OCI-M2 (cell line): ENCODE data around the gene E4F1.

ENCODE experiments used
- DNase-seq: peaks from one replicate; lab custom pipeline; 2025; ENCODE audit not compliant: unreplicated experiment; lab: John Stamatoyannopoulos, UW

The E4F1 gene

DNA sequence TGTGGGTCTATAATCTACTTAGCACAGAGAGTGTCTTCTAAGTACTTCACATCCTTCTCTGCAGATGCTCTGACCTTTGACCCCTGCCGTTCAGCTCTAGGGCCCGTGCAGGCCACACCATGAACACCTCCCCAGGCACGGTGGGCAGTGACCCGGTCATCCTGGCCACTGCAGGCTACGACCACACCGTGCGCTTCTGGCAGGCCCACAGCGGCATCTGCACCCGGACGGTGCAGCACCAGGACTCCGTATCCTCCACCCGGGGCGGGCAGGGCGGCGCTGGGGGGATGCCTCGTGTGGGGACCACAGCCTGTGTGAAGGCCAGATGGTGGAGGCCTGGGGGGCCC lies 17.5 kb upstream of the E4F1 start:
- DNase-seq, result no peak

GRCh38 chr16:2206420-2206779 lies 17.0 kb upstream of the E4F1 start:
- DNase-seq, result no peak

DNA sequence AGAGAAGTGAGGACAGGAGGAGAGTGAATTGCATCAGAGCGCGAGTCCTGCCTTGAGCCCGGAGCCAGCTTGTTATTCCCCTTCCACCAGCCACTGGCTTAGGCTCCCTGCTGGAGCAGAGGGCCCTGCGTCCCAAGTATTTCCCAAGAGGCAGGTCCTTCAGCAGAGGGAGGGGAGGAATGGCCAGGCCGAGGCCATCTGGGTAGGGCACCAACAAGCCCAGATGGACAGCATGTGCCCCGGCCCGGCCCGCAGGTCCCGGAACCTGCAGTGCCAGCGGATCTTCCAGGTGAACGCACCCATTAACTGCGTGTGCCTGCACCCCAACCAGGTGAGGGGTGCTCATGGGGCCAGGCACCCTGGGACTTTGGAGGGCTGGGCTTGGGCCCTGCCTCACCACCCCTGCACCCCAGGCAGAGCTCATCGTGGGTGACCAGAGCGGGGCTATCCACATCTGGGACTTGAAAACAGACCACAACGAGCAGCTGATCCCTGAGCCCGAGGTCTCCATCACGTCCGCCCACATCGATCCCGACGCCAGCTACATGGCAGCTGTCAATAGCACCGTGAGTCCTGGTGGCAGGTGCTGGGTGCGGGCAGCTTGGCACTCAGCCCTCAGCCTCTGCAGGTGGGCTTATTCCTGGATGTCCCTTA lies 16.5 kb upstream of the E4F1 start:
- no peak for DNase-seq

- no peak for DNase-seq
Measured at GRCh38 chr16:2207872-2208271, 15.5 kb upstream of the E4F1 start.

- no peak for DNase-seq
Measured at GRCh38 chr16:2208308-2208707, 15.1 kb upstream of the E4F1 start.

GRCh38 chr16:2208772-2209171 lies 14.6 kb upstream of the E4F1 start:
- no peak for DNase-seq

DNA sequence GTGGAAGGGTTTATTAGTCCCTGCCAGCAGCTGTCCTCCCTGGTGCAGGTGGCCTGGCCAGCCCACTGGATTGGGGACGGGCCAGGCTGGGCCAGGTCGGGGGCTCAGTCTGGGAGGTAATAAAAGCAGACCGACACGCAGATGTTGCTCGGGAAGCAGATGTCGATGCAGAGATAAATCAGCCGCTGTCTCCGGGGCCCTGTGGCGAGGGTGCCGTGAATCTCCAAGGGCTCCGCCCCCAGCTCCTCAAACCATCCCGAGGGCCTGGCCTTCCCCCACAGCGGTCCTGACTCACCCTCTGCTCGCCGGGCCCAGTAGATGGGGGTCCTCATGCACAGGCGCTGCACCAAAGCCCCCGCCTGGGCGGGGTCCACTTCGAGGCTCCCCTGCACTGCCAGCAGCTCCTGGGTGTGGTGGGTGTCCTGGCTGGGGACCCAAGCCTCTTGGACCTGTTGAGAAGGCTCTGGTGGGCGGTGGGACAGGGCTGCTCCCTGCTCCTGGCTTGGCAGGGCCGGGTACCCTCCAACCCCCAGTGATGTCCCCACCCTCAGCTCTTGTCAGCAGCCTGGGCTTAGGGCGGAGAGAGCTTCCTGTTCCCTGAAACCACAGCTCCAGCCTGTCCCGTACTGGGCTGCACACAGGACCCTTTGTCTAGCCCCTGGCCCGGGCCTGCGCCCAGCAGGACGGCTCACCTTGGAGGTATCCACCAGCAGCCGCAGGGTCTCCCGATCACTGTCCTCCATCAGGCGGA lies 14.0 kb upstream of the E4F1 start:
- no peak for DNase-seq

DNA sequence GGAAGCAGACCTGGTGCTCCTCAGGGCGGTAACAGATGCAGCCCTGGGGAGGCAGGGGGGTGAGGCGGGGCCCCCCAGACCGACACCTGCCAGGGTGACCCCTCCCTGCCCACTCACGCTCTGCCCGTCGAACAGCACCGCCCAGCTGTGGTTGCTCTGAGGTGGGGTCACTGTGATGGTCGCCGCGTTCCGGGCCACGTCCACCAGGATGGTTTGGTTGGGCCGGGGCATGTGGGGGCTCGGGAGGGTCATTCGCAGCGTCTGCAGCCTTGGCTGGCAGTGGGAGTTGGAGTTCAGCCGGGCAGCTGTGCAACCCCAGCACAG lies 13.4 kb upstream of the E4F1 start:
- no peak for DNase-seq

GRCh38 chr16:2210386-2211365 lies 12.7 kb upstream of the E4F1 start, which contains the start of gene BRICD5:
Gene BRICD5 (minus strand): TSS chr16:2210863. CDS start chr16:2210833, 30 bp downstream.
- DNase-seq, result no peak

- DNase-seq, result no peak
Measured at GRCh38 chr16:2211923-2212347, 11.5 kb upstream of the E4F1 start.

DNA sequence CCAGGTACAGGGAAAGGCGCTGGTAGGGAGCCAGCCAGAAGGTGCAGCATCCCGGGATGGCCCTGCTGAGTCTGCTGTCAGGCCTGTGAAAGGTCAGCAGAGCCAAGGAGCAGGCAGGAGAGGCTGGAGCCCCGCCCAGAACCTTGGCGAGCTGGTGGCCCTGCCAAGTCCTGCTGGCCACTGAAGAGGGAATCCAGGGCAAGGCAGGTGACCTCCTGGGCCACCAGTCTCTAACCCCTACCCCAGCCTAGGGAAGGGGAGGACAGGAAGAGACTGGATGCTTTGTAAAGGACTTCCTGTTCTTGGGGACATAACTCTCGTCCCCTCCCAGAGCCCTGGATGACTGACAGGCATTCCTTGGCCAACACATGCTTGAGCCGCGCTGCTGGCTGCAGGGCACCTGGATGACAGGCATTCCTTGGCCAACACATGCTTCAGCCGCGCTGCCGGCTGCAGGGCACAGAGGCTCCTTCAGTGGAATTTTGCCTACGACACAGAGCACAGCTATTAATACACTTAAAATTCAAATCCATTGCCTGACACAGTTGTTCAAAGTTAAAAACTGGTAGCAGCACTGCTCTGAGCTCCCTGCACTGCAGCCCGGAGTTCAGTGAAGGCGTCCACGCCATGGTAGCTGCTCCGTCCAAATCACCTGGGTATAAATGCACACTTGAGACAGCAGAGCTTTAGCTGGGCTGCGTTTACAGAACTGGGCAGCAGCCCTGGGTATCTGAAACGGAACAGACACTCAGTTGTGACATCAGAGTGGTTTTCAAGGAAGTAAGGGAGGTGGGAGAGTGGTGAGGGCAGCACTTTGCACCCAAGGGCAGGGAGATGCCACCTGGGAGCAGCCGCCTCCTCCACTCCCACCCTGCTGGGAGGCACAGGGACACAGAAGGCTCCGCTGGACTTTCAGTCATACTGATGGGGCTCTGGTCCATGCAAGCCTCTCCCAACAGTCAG lies 10.7 kb upstream of the E4F1 start:
- no peak for DNase-seq

- no peak for DNase-seq
Measured at GRCh38 chr16:2213817-2214718, 9.3 kb upstream of the E4F1 start.

GRCh38 chr16:2214719-2214968 lies 8.7 kb upstream of the E4F1 start, which contains the start of gene PGP:
Gene PGP (minus strand): TSS chr16:2214840. CDS start chr16:2214777, 63 bp downstream.
- DNase-seq, result no peak

DNA sequence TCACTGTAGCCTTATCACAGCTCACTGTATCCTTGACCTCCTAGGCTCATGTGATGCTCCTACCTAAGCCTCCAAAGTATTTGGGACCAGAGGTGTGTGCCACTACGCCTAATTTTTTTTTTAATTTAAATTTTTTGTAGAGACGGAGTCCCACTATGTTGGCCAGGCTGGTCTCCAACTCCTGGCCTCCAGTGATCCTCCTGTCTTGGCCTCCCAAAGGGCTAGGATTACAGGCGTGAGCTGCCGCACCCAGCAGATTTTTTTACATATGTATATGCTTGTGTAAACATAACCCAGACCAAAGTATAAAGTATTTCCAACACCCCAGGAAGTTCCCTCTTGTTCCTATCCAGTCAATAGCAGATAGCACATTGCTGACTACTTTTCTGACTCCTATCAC lies 7.1 kb upstream of the E4F1 start:
- no peak for DNase-seq

GRCh38 chr16:2223942-2224486 lies 623 bp downstream of the E4F1 start:
- DNase-seq, result no peak

GRCh38 chr16:2226245-2226793 lies 2.9 kb downstream of the E4F1 start:
- no peak for DNase-seq

DNA sequence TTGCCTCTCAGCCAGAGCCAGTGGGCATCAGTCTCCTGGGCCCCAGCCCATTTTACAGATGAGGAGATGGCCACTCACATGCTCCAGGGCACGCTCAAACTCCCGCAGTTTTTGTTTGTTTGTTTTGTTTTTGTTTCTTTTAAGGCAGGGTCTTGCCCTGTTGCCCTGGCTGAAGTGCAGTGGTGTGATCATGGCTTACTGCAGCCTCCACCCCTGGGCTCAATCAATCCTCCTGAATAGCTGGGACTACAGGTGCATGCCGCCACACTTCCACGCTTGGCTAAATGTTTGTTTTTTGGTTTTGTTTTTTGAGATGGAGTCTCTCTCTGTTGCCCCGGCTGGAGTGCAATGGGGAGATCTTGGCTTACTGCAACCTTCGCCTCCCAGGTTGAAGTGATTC lies 3.5 kb downstream of the E4F1 start:
- DNase-seq, result no peak

DNA sequence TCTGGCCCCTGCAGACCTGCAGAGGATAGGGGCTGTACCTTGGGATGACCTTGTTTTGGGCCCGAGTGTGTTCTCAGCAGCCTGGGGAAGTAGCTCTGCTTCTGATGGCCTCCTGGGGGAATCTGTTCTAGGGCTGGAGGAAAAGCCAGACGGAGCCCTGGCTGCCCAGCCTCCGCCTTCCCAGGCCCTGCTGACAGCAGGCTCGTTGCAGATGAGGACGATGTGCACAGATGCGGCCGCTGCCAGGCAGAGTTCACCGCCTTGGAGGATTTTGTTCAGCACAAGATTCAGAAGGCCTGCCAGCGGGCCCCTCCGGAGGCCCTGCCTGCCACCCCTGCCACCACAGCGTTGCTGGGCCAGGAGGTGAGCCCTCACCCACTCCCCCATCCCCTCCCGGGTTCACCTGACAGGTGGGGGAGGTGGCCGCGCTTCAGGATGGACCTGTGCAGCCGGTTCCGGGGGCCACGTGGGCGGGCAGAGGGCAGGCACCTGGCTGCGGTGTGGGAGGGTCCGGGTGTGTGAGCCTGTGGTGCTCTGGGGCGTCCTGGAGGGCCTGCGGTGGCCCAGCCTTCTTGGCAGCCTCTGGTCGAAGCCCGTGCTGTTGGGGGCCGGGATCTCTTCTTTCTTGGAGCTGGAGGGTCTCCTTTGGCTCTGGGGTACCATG lies 4.9 kb downstream of the E4F1 start:
- no peak for DNase-seq

DNA sequence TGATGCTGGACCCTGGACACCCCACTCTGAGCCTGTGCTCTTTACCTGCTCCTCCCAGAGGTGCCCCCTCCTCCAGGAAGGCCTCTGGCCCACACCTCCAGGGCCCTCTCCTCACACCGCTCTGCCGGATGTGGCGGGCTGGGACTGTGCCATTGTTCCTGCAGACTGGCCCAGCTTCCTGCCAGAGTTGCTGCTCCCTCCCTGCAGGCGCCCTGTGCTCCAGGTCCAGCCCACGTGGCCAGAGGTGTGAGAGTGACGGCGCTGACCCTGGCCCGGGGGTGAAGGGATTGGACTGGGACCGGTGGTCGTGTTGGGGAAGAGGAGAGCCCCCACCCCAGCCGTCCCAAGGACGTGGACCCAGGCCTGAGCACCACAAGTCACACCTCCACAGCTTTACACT lies 5.7 kb downstream of the E4F1 start:
- no peak for DNase-seq
